Stimulated activated CD4-positive, alpha-beta T cell treated with anti-CD3 and anti-CD28 coated beads, TNF-alpha, amount 100 ng/mL, for 4 hours (primary cell): ENCODE results near the gene BTBD2.

Experiments used
- DNase-seq, 3 experiments: peaks; one replicate each; pipeline ENCODE4 v3.0.0-alpha.2; 2020; ENCODE audit warnings: low read depth in 3 of 3

The BTBD2 gene

GRCh38 chr19:2015608-2015950, at the start of gene BTBD2:
TSS of gene BTBD2 (minus strand) at chr19:2015714. CDS start at chr19:2015703, 11 bp downstream.
- DNase-seq: peak; percentile 39 to 59 (median 45)

GRCh38 chr19:2064788-2065524, 49.4 kb upstream of the BTBD2 start:
- DNase-seq: no peak

GRCh38 chr19:2064395-2064787, 48.9 kb upstream of the BTBD2 start:
- no peak for DNase-seq

GRCh38 chr19:2063824-2064223, 48.3 kb upstream of the BTBD2 start:
- DNase-seq: no peak

- DNase-seq: no peak
Observed at GRCh38 chr19:2062770-2063169, 47.3 kb upstream of the BTBD2 start.

GRCh38 chr19:2062389-2062729, 46.8 kb upstream of the BTBD2 start:
- DNase-seq: no peak

GRCh38 chr19:2061495-2062388, 46.2 kb upstream of the BTBD2 start:
- DNase-seq: peak; percentile 99

- DNase-seq: no peak
Observed at GRCh38 chr19:2060884-2061494, 45.5 kb upstream of the BTBD2 start.

GRCh38 chr19:2059422-2060201, 44.1 kb upstream of the BTBD2 start:
- DNase-seq: no peak

GRCh38 chr19:2058570-2059421, 43.3 kb upstream of the BTBD2 start:
- DNase-seq: no peak

GRCh38 chr19:2057484-2058469, 42.3 kb upstream of the BTBD2 start:
- no peak for DNase-seq

- no peak for DNase-seq
Observed at GRCh38 chr19:2056837-2057192, 41.3 kb upstream of the BTBD2 start.

- DNase-seq: no peak
Observed at GRCh38 chr19:2055931-2056836, 40.7 kb upstream of the BTBD2 start.

- no peak for DNase-seq
Observed at GRCh38 chr19:2054763-2055162, 39.2 kb upstream of the BTBD2 start.

GRCh38 chr19:2053601-2054389, 38.3 kb upstream of the BTBD2 start:
- no peak for DNase-seq

GRCh38 chr19:2051773-2052704, 36.5 kb upstream of the BTBD2 start:
- no peak for DNase-seq
